Cardiac fibroblast (primary cell): ENCODE data around the gene CBX8.
"Not testable (repeated sequence)": the region's sequence is repeated elsewhere in the genome, so short reads cannot be mapped to it uniquely, and the experiment has no call there.

Source experiments
- DNase-seq, 2 donors: peaks; one replicate each; pipeline versions ENCODE4 v3.0.0 to v3.0.0-alpha.2; 2010; ENCODE audit warnings: low read depth in 2 of 2
- H3K4me3 ChIP-seq, 2 donors: replicated peaks in 1 of 2; 1 replicate in 1 of 2; 2 replicates in 1 of 2; pipeline ENCODE4 v1.5.1; 2011; ENCODE audit warnings: low read depth in 2 of 2, low read length in 2 of 2, mild to moderate bottlenecking in 2 of 2, moderate library complexity in 1 of 2
- TF ChIP-seq, protein P1 (sequence below): IDR thresholded peaks from one replicate; pipeline ENCODE4 v1.5.1; 2011; ENCODE audit warnings: low read depth, mild to moderate bottlenecking, low read length, inconsistent platforms

CBX8 gene

DNA sequence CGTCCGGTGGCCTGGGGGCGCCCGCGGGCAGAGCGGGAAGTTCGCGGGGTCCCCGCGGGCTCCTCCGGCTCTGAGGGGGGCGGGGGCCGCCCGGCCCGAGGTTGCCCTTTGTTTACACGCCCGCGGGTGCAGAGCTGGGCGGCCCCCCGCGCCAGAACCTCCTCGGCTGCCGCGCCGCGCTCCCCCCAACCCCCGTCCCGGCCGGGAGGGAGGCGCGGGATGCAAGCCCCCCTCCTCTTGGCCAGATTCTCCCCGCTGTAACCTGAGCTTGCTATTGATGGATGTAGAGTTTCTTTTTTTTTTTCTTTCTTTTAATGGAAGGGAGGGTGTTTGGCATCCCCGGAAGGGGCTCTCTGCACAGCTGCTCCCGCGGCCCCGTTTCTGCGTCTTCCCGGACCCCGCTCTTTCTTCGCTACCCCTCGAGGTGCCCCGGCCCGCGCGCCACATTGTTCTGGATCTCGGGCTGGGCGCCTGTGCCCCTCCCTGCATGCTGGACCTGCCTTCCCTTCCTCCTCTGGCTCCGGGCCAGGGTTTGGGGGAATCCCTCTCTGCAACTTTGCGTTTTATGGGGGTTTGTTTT lies 18.3 kb downstream of the CBX8 start:
- DNase-seq, result no peak
- TF ChIP-seq, protein P1, sequence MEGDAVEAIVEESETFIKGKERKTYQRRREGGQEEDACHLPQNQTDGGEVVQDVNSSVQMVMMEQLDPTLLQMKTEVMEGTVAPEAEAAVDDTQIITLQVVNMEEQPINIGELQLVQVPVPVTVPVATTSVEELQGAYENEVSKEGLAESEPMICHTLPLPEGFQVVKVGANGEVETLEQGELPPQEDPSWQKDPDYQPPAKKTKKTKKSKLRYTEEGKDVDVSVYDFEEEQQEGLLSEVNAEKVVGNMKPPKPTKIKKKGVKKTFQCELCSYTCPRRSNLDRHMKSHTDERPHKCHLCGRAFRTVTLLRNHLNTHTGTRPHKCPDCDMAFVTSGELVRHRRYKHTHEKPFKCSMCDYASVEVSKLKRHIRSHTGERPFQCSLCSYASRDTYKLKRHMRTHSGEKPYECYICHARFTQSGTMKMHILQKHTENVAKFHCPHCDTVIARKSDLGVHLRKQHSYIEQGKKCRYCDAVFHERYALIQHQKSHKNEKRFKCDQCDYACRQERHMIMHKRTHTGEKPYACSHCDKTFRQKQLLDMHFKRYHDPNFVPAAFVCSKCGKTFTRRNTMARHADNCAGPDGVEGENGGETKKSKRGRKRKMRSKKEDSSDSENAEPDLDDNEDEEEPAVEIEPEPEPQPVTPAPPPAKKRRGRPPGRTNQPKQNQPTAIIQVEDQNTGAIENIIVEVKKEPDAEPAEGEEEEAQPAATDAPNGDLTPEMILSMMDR, result no peak
- H3K4me3 ChIP-seq, result peak overlapping the region; percentile 35 to 64

DNA sequence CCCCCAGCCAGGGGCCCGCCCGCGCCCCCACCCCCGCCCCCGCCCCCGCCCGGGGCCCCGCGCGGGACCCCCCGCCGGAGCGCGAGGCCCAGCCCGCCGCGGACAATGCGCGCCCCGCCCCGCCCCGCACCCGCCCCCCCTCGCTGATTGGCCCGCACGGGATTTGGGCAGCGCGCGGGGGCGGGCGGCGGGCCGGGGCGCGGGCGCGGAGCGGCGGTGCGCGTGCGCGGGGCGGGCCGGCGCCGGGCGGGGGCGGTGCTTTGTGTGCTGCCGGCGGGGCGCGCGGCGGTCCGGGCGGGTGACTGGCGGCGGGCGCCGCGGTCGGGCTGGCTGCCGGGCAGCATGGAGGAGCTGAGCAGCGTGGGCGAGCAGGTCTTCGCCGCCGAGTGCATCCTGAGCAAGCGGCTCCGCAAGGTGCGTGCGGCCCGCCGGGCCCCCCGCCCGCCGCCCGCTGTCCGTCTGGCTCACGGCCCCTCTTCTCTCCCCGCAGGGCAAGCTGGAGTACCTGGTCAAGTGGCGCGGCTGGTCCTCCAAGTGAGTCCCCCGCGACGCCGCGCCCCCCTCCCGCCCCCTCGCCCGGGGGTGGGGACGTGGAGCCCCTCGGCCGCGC lies 18.9 kb downstream of the CBX8 start, which contains the start of gene CBX2:
Gene CBX2 (plus strand): TSS at position 255 of the 610 bp plus-strand sequence. CDS start 88 bp downstream, at position 343.
- H3K4me3 ChIP-seq, result peak within 1 kb of the TSS; percentile 40 to 64
- TF ChIP-seq, protein P1, result no peak
- DNase-seq, result peak; percentile 55 to 72

DNA sequence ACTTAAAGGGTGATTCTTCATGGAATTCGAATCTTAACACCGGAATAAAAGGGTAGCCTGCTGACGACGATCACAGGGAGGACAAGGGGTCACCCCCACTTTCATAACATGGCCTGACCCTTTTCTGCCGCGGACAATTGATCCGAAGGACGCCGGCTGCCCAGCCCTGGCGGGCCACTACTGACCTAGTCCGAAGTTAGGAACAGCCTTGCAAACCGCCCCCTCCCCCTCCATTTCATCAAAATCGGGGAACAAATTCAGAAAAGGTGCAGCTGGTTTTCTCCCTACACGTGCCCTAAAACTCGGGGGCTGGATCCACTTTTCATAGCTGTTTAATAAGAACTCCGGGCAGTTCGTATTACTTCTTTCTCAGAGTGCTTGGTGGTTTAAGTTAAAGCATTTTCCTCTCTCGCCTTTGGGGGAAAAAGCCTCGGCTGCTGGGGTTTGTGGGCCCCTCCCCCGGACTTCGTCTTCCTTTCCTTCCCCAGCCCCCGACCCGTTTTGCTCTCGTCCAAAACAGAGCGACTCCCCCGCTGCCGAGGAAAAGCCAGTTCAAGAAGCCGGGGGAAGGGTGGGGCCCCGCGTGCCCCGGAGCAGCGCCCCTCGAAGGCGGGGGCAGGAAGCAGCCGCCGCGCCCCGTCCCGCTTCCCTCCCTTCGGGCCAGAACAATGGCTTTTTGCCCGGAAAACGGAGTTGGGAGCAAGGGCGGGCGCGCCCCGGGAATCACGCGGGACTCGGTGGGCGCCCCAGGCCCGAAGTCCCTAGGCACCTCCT lies 19.6 kb downstream of the CBX8 start:
- peak; percentile 54 to 66 for DNase-seq
- peak overlapping the region; percentile 40 to 55 for H3K4me3 ChIP-seq
- TF ChIP-seq, protein P1, result peak; percentile 4

DNA sequence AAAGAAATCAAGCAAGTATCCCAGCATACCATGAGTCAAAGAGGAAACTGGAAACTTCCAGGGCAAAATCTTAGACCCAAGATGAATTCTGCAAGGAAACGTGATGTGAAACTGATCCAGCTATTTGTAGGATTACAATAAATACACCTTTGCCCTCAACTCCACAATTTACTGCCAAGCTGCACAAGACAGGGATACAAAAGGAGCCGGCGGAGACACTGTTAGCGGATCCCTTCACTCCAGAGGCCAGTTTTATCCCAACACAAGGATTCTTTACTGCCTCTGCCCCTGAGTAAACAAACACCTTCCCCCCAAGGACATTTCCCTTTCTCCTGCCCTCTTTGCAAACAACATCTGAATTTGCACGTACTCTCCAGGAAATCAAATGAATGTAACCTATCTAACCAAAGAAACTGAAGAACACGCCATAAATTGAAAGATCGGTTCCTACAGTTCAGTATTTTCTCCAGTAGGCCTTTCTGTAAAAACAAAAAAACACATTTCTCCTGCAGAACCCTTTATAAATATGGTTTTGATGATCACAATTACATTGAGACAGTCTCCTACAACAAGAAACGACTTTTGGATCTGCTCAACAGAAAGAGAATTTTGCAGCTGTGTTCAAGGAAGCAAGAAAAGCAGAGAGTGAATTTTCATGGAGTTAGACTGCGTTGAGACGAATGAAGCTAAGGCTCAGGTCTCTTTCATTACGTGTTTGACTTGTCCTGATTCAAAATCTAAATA lies 20.3 kb downstream of the CBX8 start:
- TF ChIP-seq, protein P1, result no peak
- no peak overlapping the region for H3K4me3 ChIP-seq
- DNase-seq, result no peak

- no peak overlapping the region for H3K4me3 ChIP-seq
- no peak for DNase-seq
- TF ChIP-seq, protein P1, result no peak
Observed at GRCh38 chr17:79775632-79776031, 21.2 kb downstream of the CBX8 start.

DNA sequence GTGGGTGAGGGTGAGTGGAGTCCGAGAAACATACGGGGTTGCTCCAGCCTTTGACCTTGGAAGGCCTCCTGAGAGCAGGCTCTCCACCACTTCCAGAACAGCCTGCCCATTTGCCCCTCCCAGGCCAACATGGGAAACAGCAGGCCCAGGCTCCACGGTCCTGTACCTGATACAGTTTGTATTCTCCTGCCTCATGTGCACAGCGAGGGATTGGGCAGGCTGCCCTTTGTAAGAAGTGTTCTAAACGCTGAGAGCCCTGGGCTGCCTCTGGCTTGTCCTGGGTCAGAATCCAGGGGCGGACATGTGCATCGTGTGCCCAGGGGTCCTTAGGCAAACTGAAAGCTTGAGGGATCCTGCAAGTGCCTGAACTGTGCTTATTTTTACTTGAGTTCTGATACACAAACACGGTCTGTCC lies 22.3 kb downstream of the CBX8 start:
- H3K4me3 ChIP-seq, result no peak overlapping the region

GRCh38 chr17:79772726-79773125 lies 24.2 kb downstream of the CBX8 start:
- DNase-seq, H3K4me3 ChIP-seq: not testable (repeated sequence)

More for the DNA sequence above, 22.3 kb downstream of the CBX8 start:
- no peak for DNase-seq
- TF ChIP-seq, protein P1, result no peak
